BE2C (cell line): Measurements from ENCODE around the gene EID1.
"Not testable (repeated sequence)": the region's sequence is repeated elsewhere in the genome, so short reads cannot be mapped to it uniquely, and the experiment has no call there.

Source experiments
- DNase-seq: peaks from one replicate; pipeline ENCODE4 v3.0.0-alpha.2; 2020
- H3K27me3 ChIP-seq: fragments of 250-450 bp; sonication (Bioruptor Pico); 2 replicates; pipeline ENCODE4 v1.5.1; 2020; ENCODE audit warnings: mild to moderate bottlenecking
- H3K36me3 ChIP-seq: fragments of 250-450 bp; sonication (Bioruptor Pico); 2 replicates; pipeline ENCODE4 v1.5.1; 2020; ENCODE audit warnings: mild to moderate bottlenecking
- H3K4me1 ChIP-seq: fragments of 250-450 bp; sonication (Bioruptor Pico); 2 replicates; pipeline ENCODE4 v1.5.1; 2020
- H3K4me3 ChIP-seq: 2 replicates; pipeline ENCODE4 v1.5.1; 2011; ENCODE audit warnings: low read depth, low read length
- H3K9me3 ChIP-seq: fragments of 250-450 bp; sonication (Bioruptor Pico); 2 replicates; pipeline ENCODE4 v1.5.1; 2020
- CTCF ChIP-seq: IDR thresholded peaks from 2 replicates; pipeline ENCODE4 v1.5.1; 2012; ENCODE audit warnings: mild to moderate bottlenecking, low read depth, low read length

Gene EID1

GRCh38 chr15:48834756-48835155, 43.2 kb upstream of the EID1 start:
- H3K4me1 ChIP-seq: no peaks in the 10 kb centered on the region
- H3K4me3 ChIP-seq: no peak overlapping the region
- TF ChIP-seq CTCF: no peak
- no peak for DNase-seq
- H3K36me3 ChIP-seq: no peaks in the 10 kb centered on the region
- H3K9me3 ChIP-seq: no peaks in the 10 kb centered on the region
- H3K27me3 ChIP-seq: no peaks in the 10 kb centered on the region

DNA sequence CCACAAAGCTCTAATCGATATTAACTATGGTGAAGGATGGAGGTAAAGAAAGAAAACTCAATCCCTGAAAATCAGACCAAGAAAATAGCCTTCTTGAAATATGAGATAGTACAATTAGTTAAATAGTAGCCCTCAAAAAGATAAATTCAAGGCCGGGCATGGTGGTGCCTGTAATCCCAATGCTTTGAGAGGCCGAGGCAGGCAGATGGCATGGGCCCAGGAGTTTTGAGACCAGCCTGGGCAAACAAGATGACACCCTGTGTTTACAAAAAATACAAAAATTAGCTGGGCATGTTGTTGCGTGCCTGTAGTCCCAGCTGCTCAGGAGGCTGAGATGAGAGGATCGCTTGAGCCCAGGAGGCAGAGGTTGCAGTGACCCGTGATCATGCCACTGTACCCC, 35.4 kb upstream of the EID1 start:
- Histone ChIP-seq H3K9me3 (no peaks in the 10 kb centered on the region), H3K4me1 (no peaks in the 10 kb centered on the region), H3K27me3 (no peaks in the 10 kb centered on the region), H3K4me3 (no peak overlapping the region), H3K36me3 (no peaks in the 10 kb centered on the region)
- TF ChIP-seq CTCF: no peak
- DNase-seq: no peak

- H3K9me3 ChIP-seq: no peaks in the 10 kb centered on the region
- no peak overlapping the region for H3K4me3 ChIP-seq
- no peaks in the 10 kb centered on the region for H3K4me1 ChIP-seq
- no peak for DNase-seq
- no peaks in the 10 kb centered on the region for H3K27me3 ChIP-seq
- H3K36me3 ChIP-seq: no peaks in the 10 kb centered on the region
- TF ChIP-seq CTCF: no peak
Observed at GRCh38 chr15:48845123-48845522, 32.8 kb upstream of the EID1 start.

GRCh38 chr15:48850648-48851047, 27.3 kb upstream of the EID1 start:
- TF ChIP-seq CTCF: no peak
- Histone ChIP-seq H3K36me3 (no peaks in the 10 kb centered on the region; the same call in 1 of the 2 replicates), H3K9me3 (no peaks in the 10 kb centered on the region; the same call in 1 of the 2 replicates), H3K4me3 (no peak overlapping the region), H3K27me3 (no peaks in the 10 kb centered on the region), H3K4me1 (peaks cover 10% of the 10 kb centered on the region)
- DNase-seq: no peak

DNA sequence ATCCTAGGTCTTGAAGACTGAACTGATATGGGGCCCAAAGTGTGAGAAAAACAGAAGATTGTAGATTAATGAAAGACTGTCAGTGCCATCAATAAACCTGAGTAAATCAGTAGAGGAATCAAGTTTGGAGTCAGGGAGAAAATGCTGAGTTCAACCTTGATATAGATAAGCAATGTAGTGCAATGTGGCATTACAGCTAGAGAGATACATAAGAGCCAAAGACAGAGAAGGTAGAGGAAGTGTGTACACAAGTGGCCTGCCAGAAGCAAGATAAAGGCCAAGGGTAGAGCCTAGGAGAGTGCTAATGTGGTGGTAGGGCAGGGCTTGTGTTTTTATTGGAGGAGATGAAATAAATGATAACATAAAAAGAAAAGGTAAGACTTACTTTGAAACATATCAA, 26.0 kb upstream of the EID1 start:
- peaks cover 11% of the 10 kb centered on the region for H3K4me1 ChIP-seq
- TF ChIP-seq CTCF: no peak
- H3K36me3 ChIP-seq: no peaks in the 10 kb centered on the region; the same call in 1 of the 2 replicates
- no peak for DNase-seq
- no peak overlapping the region for H3K4me3 ChIP-seq
- H3K27me3 ChIP-seq: no peaks in the 10 kb centered on the region
- H3K9me3 ChIP-seq: no peaks in the 10 kb centered on the region; the same call in 1 of the 2 replicates

- H3K36me3 ChIP-seq, DNase-seq, H3K9me3 ChIP-seq, H3K4me3 ChIP-seq, H3K27me3 ChIP-seq: not testable (repeated sequence)
- peaks cover 11% of the 10 kb centered on the region for H3K4me1 ChIP-seq
Observed at GRCh38 chr15:48854434-48854833, 23.5 kb upstream of the EID1 start.
